IMR-90 (cell line): ENCODE measurements around the gene JADE3. TPM values are rescaled to one million over a fixed set of nuclear protein-coding genes. Genes with fewer than 3 reads are reported as not detected.

ENCODE experiments used
- ATAC-seq: fragments of 200-7000 bp; cut with Tn5 transposase; 2 replicates; pipeline ENCODE4 v1.9.1; 2020; ENCODE audit warnings: low read depth, mild to moderate bottlenecking, moderate library complexity
- BruUV-seq: library from RNA; stranded (reverse); fragments of 400-500 nt; replicated peaks from 2 replicates; lab custom pipeline; 2021; lab: Mats Ljungman, UMichigan
- CTCF ChIA-PET: fragments of 300-600 bp; formaldehyde crosslinking; extraction: SDS; loops from one replicate; lab custom pipeline; 2021; ENCODE audit warnings: antibody characterized with exemption; lab: Yijun Ruan, JAX
- POLR2A ChIA-PET: fragments of 300-600 bp; sonication (Branson Sonifier 250); formaldehyde crosslinking; loops from one replicate; lab custom pipeline; 2022; ENCODE audit warnings: antibody characterized with exemption; ENCODE audit not compliant: unreplicated experiment; lab: Charles Lee
- DNase-seq: peaks from one replicate; pipeline ENCODE4 v3.0.0; 2013
- H2AFZ ChIP-seq: replicated peaks from 2 replicates; pipeline ENCODE3; 2013; ENCODE audit warnings: low read length, mild to moderate bottlenecking; ENCODE audit not compliant: poor library complexity
- H2AK5ac ChIP-seq: 2 replicates; pipeline ENCODE4 v1.6.1; 2013; ENCODE audit warnings: low read depth, low read length, inconsistent platforms
- H2AK9ac ChIP-seq: replicated peaks from 2 replicates; pipeline ENCODE3; 2013; ENCODE audit warnings: mild to moderate bottlenecking, low read depth, low read length, moderate library complexity; ENCODE audit not compliant: poor library complexity
- H2BK120ac ChIP-seq: 2 replicates; pipeline ENCODE4 v1.6.1; 2013; ENCODE audit warnings: low read depth, low read length, inconsistent platforms
- H2BK15ac ChIP-seq: 3 replicates; pipeline ENCODE4 v1.6.1; 2013; ENCODE audit warnings: low read depth, low read length, inconsistent platforms
- H2BK20ac ChIP-seq: 2 replicates; pipeline ENCODE4 v1.6.1; 2013; ENCODE audit warnings: low read depth, mild to moderate bottlenecking, inconsistent platforms, low read length, moderate library complexity
- H2BK5ac ChIP-seq: 2 replicates; pipeline ENCODE4 v1.6.1; 2013; ENCODE audit warnings: mild to moderate bottlenecking, low read depth, low read length, inconsistent platforms; ENCODE audit not compliant: poor library complexity, severe bottlenecking
- H3K14ac ChIP-seq: replicated peaks from 2 replicates; pipeline ENCODE4 v1.6.1; 2013; ENCODE audit warnings: low read depth, low read length, inconsistent platforms
- H3K18ac ChIP-seq: 2 replicates; pipeline ENCODE4 v1.6.1; 2013; ENCODE audit warnings: low read depth, low read length, control low read depth
- H3K23ac ChIP-seq: 2 replicates; pipeline ENCODE4 v1.6.1; 2013; ENCODE audit warnings: low read depth, low read length, inconsistent platforms
- H3K27ac ChIP-seq: 2 replicates; pipeline ENCODE4 v1.5.1; 2013; ENCODE audit warnings: mild to moderate bottlenecking, control low read depth, low read length; ENCODE audit not compliant: insufficient read depth
- H3K27me3 ChIP-seq: 2 replicates; pipeline ENCODE4 v1.6.1; 2013; ENCODE audit warnings: low read length; ENCODE audit not compliant: control insufficient read depth, insufficient read depth
- H3K36me3 ChIP-seq: 2 replicates; pipeline ENCODE4 v1.6.1; 2013; ENCODE audit warnings: low read length, mixed read lengths; ENCODE audit not compliant: control insufficient read depth, insufficient read depth
- H3K4ac ChIP-seq: 2 replicates; pipeline ENCODE4 v1.6.1; 2013; ENCODE audit warnings: low read depth, low read length, inconsistent platforms
- H3K4me1 ChIP-seq: 2 replicates; pipeline ENCODE4 v1.6.1; 2013; ENCODE audit warnings: low read length, mixed read lengths; ENCODE audit not compliant: control insufficient read depth, insufficient read depth
- H3K4me2 ChIP-seq: 2 replicates; pipeline ENCODE4 v1.6.1; 2013; ENCODE audit warnings: low read depth, mild to moderate bottlenecking, control low read depth, low read length, moderate library complexity
- H3K4me3 ChIP-seq: 2 replicates; pipeline ENCODE4 v1.5.1; 2013; ENCODE audit warnings: low read depth, mild to moderate bottlenecking, control low read depth, low read length, moderate library complexity; ENCODE audit not compliant: insufficient read depth
- H3K56ac ChIP-seq: 2 replicates; pipeline ENCODE4 v1.6.1; 2013; ENCODE audit warnings: low read length, inconsistent platforms; ENCODE audit not compliant: insufficient read depth; ENCODE audit errors: extremely low read depth
- H3K79me1 ChIP-seq, 2 experiments: 2 replicates each; pipeline ENCODE4 v1.6.1; 2013; ENCODE audit warnings: low read length in 2 of 2, inconsistent platforms in 1 of 2, low read depth in 1 of 2
- H3K9ac ChIP-seq: 2 replicates; pipeline ENCODE4 v1.6.1; 2013; ENCODE audit warnings: low read depth, low read length, control low read depth
- H3K9me1 ChIP-seq: 2 replicates; pipeline ENCODE4 v1.6.1; 2013; ENCODE audit warnings: low read length, inconsistent platforms; ENCODE audit not compliant: insufficient read depth
- H3K9me3 ChIP-seq: 2 replicates; pipeline ENCODE4 v1.6.1; 2013; ENCODE audit warnings: low read length; ENCODE audit not compliant: control insufficient read depth, insufficient read depth
- H4K20me1 ChIP-seq: 2 replicates; pipeline ENCODE4 v1.6.1; 2013; ENCODE audit warnings: low read length, inconsistent platforms; ENCODE audit not compliant: insufficient read depth
- H4K5ac ChIP-seq: 2 replicates; pipeline ENCODE4 v1.6.1; 2013; ENCODE audit warnings: mild to moderate bottlenecking, low read depth, low read length, control low read depth
- H4K8ac ChIP-seq, 2 experiments: 2 replicates each; pipeline ENCODE4 v1.6.1; 2013; ENCODE audit warnings: low read depth in 2 of 2, low read length in 2 of 2, control low read depth in 1 of 2, inconsistent platforms in 1 of 2
- H4K91ac ChIP-seq: 2 replicates; pipeline ENCODE4 v1.6.1; 2013; ENCODE audit warnings: low read depth, low read length, inconsistent platforms; ENCODE audit not compliant: insufficient read depth
- BHLHE40 ChIP-seq: fragments of 150-350 bp; IDR thresholded peaks from 2 replicates; pipeline ENCODE4 v1.6.1; 2016; ENCODE audit warnings: mild to moderate bottlenecking, low read depth, low read length
- CEBPB ChIP-seq: IDR thresholded peaks from 2 replicates; pipeline ENCODE4 v1.6.1; 2012; ENCODE audit warnings: low read depth, low read length, improper control_type of control experiment
- CHD1 ChIP-seq: IDR thresholded peaks from 2 replicates; pipeline ENCODE4 v1.6.1; 2012; ENCODE audit warnings: low read depth, low read length, improper control_type of control experiment
- CTCF ChIP-seq: conservative IDR thresholded peaks from 2 replicates; pipeline ENCODE4 v1.5.1; 2012; ENCODE audit warnings: mild to moderate bottlenecking, low read depth, low read length, improper control_type of control experiment
- ELK1 ChIP-seq: fragments of 150-350 bp; IDR thresholded peaks from 2 replicates; pipeline ENCODE4 v1.6.1; 2016; ENCODE audit warnings: low read depth, mild to moderate bottlenecking, low read length, moderate library complexity, borderline replicate concordance
- FOS ChIP-seq: fragments of 150-350 bp; IDR thresholded peaks from 2 replicates; pipeline ENCODE4 v1.6.1; 2016; ENCODE audit warnings: low read depth, low read length
- MAFK ChIP-seq: IDR thresholded peaks from 2 replicates; pipeline ENCODE4 v1.6.1; 2012; ENCODE audit warnings: low read depth, low read length, improper control_type of control experiment
- MAZ ChIP-seq: IDR thresholded peaks from 2 replicates; pipeline ENCODE4 v1.6.1; 2012; ENCODE audit warnings: low read depth, mild to moderate bottlenecking, low read length, improper control_type of control experiment, moderate library complexity, borderline replicate concordance
- MXI1 ChIP-seq: IDR thresholded peaks from 2 replicates; pipeline ENCODE4 v1.6.1; 2012; ENCODE audit warnings: low read depth, mild to moderate bottlenecking, low read length, moderate library complexity, borderline replicate concordance
- POLR2A ChIP-seq: IDR thresholded peaks from 2 replicates; pipeline ENCODE4 v1.6.1; 2012; ENCODE audit warnings: mild to moderate bottlenecking, low read depth, low read length
- RAD21 ChIP-seq: IDR thresholded peaks from 2 replicates; pipeline ENCODE4 v1.6.1; 2012; ENCODE audit warnings: low read length, improper control_type of control experiment
- RCOR1 ChIP-seq: IDR thresholded peaks from 2 replicates; pipeline ENCODE4 v1.6.1; 2012; ENCODE audit warnings: mild to moderate bottlenecking, low read length, improper control_type of control experiment; ENCODE audit not compliant: insufficient replicate concordance
- RFX5 ChIP-seq: IDR thresholded peaks from 2 replicates; pipeline ENCODE4 v1.8.0; 2012; ENCODE audit warnings: low read depth, mild to moderate bottlenecking, low read length, moderate library complexity
- SMC3 ChIP-seq: fragments of 150-350 bp; IDR thresholded peaks from 2 replicates; pipeline ENCODE4 v1.6.1; 2016; ENCODE audit warnings: low read depth, mild to moderate bottlenecking, antibody characterized with exemption, low read length, moderate library complexity
- USF2 ChIP-seq: fragments of 150-350 bp; IDR thresholded peaks from 2 replicates; pipeline ENCODE4 v1.6.1; 2017; ENCODE audit warnings: mild to moderate bottlenecking, antibody characterized with exemption, low read length, low read depth
- WGBS, 2 experiments: methylation state at CpG; one replicate each; pipeline versions ENCODE4 v1.1.5 to v1.1.7; 2013; ENCODE audit warnings: missing lambda C conversion rate in 2 of 2; ENCODE audit not compliant: insufficient read length in 1 of 2; ENCODE audit errors: extremely low coverage in 2 of 2; 5-methylcytosine and 5-hydroxymethylcytosine counted together
- dilution Hi-C: fragments of 300-500 bp; cut with HindIII; formaldehyde crosslinking; loops from one replicate; pipeline ENCODE4 v1.14.3; 2018; ENCODE audit warnings: low sequenced_read_pairs; ENCODE audit not compliant: unreplicated experiment
- in situ Hi-C: fragments of 300-500 bp; cut with MboI; formaldehyde crosslinking; loops from 3 replicates; pipeline ENCODE4 v1.14.3; 2019; ENCODE audit warnings: low sequenced_read_pairs, inconsistent platforms, mixed read lengths
- intact Hi-C: fragments of 100-400 bp; cut with micrococcal nuclease; formaldehyde crosslinking; loops from 2 replicates; pipeline ENCODE4 v1.10.0; 2022
- polyA plus RNA-seq, 3 experiments: library from polyadenylated mRNA; depleted of rRNA; stranded (reverse); fragments of >200 nt; gene quantifications; 2 replicates each; pipeline ENCODE4 v1.2.3, GENCODE V29; 2012; ENCODE audit warnings: low replicate concordance in 1 of 3
- total RNA-seq: library from RNA; depleted of rRNA; stranded (reverse); fragments of >200 nt; gene quantifications from 2 replicates; pipeline ENCODE4 v1.2.3, GENCODE V29; 2012

JADE3 gene
- total and polyA plus RNA-seq, 2 of the 4 experiments (the other 2 are of a cell fraction): 2.1 to 4.7 TPM

GRCh38 chrX:46984705-46985104 lies 72.5 kb downstream of the JADE3 start:
- 0 out of 2 replicates have a peak, but pooled peaks cover 2% of the 10 kb centered on the region for H3K36me3 ChIP-seq
- H3K4me1 ChIP-seq: no peaks in the 10 kb centered on the region
- no peak for TF ChIP-seq SMC3
- TF ChIP-seq ELK1: no peak
- TF ChIP-seq MAFK: no peak
- no peak for TF ChIP-seq FOS
- no peak for TF ChIP-seq RCOR1
- TF ChIP-seq CTCF: no peak
- no peak for TF ChIP-seq RAD21
- no peak for TF ChIP-seq RFX5
- no peak for TF ChIP-seq USF2
- TF ChIP-seq CEBPB: no peak
- no peak for TF ChIP-seq CHD1
- TF ChIP-seq MXI1: no peak
- TF ChIP-seq BHLHE40: no peak
- TF ChIP-seq MAZ: no peak
- TF ChIP-seq POLR2A: no peak
- H3K27me3 ChIP-seq: no peaks in the 10 kb centered on the region
- H3K27ac ChIP-seq: no peak overlapping the region
- H3K4me3 ChIP-seq: no peak overlapping the region
- H4K5ac ChIP-seq: no peak overlapping the region
- H3K9ac ChIP-seq: no peak overlapping the region
- no peaks in the 10 kb centered on the region for H4K20me1 ChIP-seq
- POLR2A ChIA-PET: no interaction called here
- no peak overlapping the region for H4K8ac ChIP-seq
- H2BK5ac ChIP-seq: no peak overlapping the region
- ATAC-seq: no peak
- H2AK9ac ChIP-seq: no peak overlapping the region
- no TSS peak for BruUV-seq
- DNase-seq: no peak
- H2AK5ac ChIP-seq: no peak overlapping the region
- no peak overlapping the region for H3K56ac ChIP-seq
- CTCF ChIA-PET: no interaction called here
- WGBS, 2 experiments: no CpG with 5 or more reads among the region's 3 CpGs
- no peak overlapping the region for H4K91ac ChIP-seq
- peaks cover 5% of the 10 kb centered on the region; the same call in 1 of the 2 replicates for H3K9me3 ChIP-seq
- in situ Hi-C loops: no loop called here
- H3K9me1 ChIP-seq: no peaks in the 10 kb centered on the region
- H3K79me1 ChIP-seq: peaks cover 0 to 3% of the 10 kb centered on the region in 2 experiments; a peak in 1 of 4 replicates
- no peak overlapping the region for H3K14ac ChIP-seq
- intact Hi-C loops: no loop called here
- no peak overlapping the region for H2AFZ ChIP-seq
- no peak overlapping the region for H3K23ac ChIP-seq
- H3K4ac ChIP-seq: no peak overlapping the region
- no peak overlapping the region for H2BK20ac ChIP-seq
- no peak overlapping the region for H2BK15ac ChIP-seq
- dilution Hi-C loops: no loop called here
- H2BK120ac ChIP-seq: no peak overlapping the region
- H3K4me2 ChIP-seq: no peak overlapping the region
- no peak overlapping the region for H3K18ac ChIP-seq
